ENCODE results near the gene RHPN2. TPM values are rescaled to one million over a fixed set of nuclear protein-coding genes. Genes with fewer than 3 reads are reported as not detected.
"Not testable (repeated sequence)": the region's sequence is repeated elsewhere in the genome, so short reads cannot be mapped to it uniquely, and the experiment has no call there.

Gene RHPN2
- total RNA-seq, 4 donors from 2014 or later, result 46.2 to 75.6 (median 61.9) TPM

GRCh38 chr19:33037168-33038025 is 27.3 kb downstream of the RHPN2 start:
- H3K27ac ChIP-seq, DNase-seq, H3K4me3 ChIP-seq, H3K27me3 ChIP-seq, H3K36me3 ChIP-seq, H3K9me3 ChIP-seq: not testable (repeated sequence)
- H3K4me1 ChIP-seq, result peaks cover 0 to 19% (median 3%) of the 10 kb centered on the region in 4 donors
- TF ChIP-seq POLR2A (IDR thresholded peaks at IDR 0.05), result peak; percentile 37 to 54

- H3K27ac ChIP-seq, DNase-seq, H3K27me3 ChIP-seq, H3K36me3 ChIP-seq, H3K4me3 ChIP-seq, H3K9me3 ChIP-seq: not testable (repeated sequence)
- peaks cover 0 to 17% (median 3%) of the 10 kb centered on the region in 4 donors for H3K4me1 ChIP-seq
Observed at GRCh38 chr19:33036370-33037167, 28.1 kb downstream of the RHPN2 start.

- H3K27me3 ChIP-seq, result no peaks in the 10 kb centered on the region
- no peak for TF ChIP-seq CTCF (IDR thresholded peaks at IDR 0.05)
- TF ChIP-seq POLR2A (IDR thresholded peaks at IDR 0.05), result no peak
- no peak overlapping the region for H3K27ac ChIP-seq
- H3K9me3 ChIP-seq, result no peaks in the 10 kb centered on the region
- H3K36me3 ChIP-seq, result no peaks in the 10 kb centered on the region
- peaks cover 0 to 18% (median 3%) of the 10 kb centered on the region in 4 donors for H3K4me1 ChIP-seq
- DNase-seq, result no peak
- no peak overlapping the region for H3K4me3 ChIP-seq
Observed at GRCh38 chr19:33035461-33035860, 29.2 kb downstream of the RHPN2 start.

GRCh38 chr19:33032218-33032781 is 32.4 kb downstream of the RHPN2 start:
- Histone ChIP-seq H3K27ac (peak overlapping the region in 3 of 4 donors; percentile 49 to 83 (median 70)), H3K36me3 (no peaks in the 10 kb centered on the region), H3K27me3 (no peaks in the 10 kb centered on the region), H3K9me3 (no peaks in the 10 kb centered on the region), H3K4me1 (peaks cover 0 to 18% (median 3%) of the 10 kb centered on the region in 4 donors), H3K4me3 (no peak overlapping the region)
- TF ChIP-seq CTCF (IDR thresholded peaks at IDR 0.05) (no peak), POLR2A (IDR thresholded peaks at IDR 0.05) (peak in 1 of 2 donors; percentile 37)
- peak in 2 of 3 donors; percentile 63 to 67 for DNase-seq

GRCh38 chr19:33029746-33030303 is 34.9 kb downstream of the RHPN2 start:
- TF ChIP-seq POLR2A (IDR thresholded peaks at IDR 0.05) (no peak), CTCF (IDR thresholded peaks at IDR 0.05) (no peak)
- no peak overlapping the region for H3K4me3 ChIP-seq
- no peak for DNase-seq
- H3K9me3 ChIP-seq, result no peaks in the 10 kb centered on the region
- no peak overlapping the region for H3K27ac ChIP-seq
- peaks cover 0 to 7% (median 0%) of the 10 kb centered on the region in 3 donors for H3K36me3 ChIP-seq
- H3K4me1 ChIP-seq, result peaks cover 0 to 18% (median 3%) of the 10 kb centered on the region in 4 donors
- no peaks in the 10 kb centered on the region for H3K27me3 ChIP-seq

GRCh38 chr19:33026602-33027001 is 38.1 kb downstream of the RHPN2 start:
- H3K4me1 ChIP-seq, H3K27me3 ChIP-seq, H3K9me3 ChIP-seq, DNase-seq, H3K4me3 ChIP-seq, H3K27ac ChIP-seq, H3K36me3 ChIP-seq: not testable (repeated sequence)

GRCh38 chr19:33025468-33026238 is 39.0 kb downstream of the RHPN2 start:
- H3K4me3 ChIP-seq, H3K36me3 ChIP-seq, H3K4me1 ChIP-seq, DNase-seq, H3K27ac ChIP-seq, H3K9me3 ChIP-seq, H3K27me3 ChIP-seq: not testable (repeated sequence)

Measured in Peyer's patch (tissue), 4 donors.